NB4 (cell line): ENCODE measurements around the gene NYNRIN.

Source experiments
- DNase-seq: peaks from one replicate; pipeline ENCODE4 v3.0.0; 2010; ENCODE audit warnings: low read depth
- H3K4me3 ChIP-seq: one replicate; pipeline ENCODE4 v1.5.1; 2011; ENCODE audit warnings: mild to moderate bottlenecking, low read depth, low read length, moderate library complexity
- MYC ChIP-seq: IDR thresholded peaks from 2 replicates; pipeline ENCODE4 v1.6.1; 2011; ENCODE audit warnings: low read depth, low read length
- POLR2A ChIP-seq: IDR thresholded peaks from 2 replicates; pipeline ENCODE4 v1.6.1; 2011; ENCODE audit warnings: mild to moderate bottlenecking; ENCODE audit not compliant: insufficient read length; ENCODE audit errors: extremely low read depth
- TF ChIP-seq, protein P1 (sequence below): IDR thresholded peaks from 2 replicates; pipeline ENCODE4 v1.6.1; 2011; ENCODE audit warnings: low read depth, low read length
- TF ChIP-seq, protein P2 (sequence below): IDR thresholded peaks from one replicate; pipeline ENCODE4 v1.5.1; 2012; ENCODE audit warnings: low read depth, low read length

Gene NYNRIN

DNA sequence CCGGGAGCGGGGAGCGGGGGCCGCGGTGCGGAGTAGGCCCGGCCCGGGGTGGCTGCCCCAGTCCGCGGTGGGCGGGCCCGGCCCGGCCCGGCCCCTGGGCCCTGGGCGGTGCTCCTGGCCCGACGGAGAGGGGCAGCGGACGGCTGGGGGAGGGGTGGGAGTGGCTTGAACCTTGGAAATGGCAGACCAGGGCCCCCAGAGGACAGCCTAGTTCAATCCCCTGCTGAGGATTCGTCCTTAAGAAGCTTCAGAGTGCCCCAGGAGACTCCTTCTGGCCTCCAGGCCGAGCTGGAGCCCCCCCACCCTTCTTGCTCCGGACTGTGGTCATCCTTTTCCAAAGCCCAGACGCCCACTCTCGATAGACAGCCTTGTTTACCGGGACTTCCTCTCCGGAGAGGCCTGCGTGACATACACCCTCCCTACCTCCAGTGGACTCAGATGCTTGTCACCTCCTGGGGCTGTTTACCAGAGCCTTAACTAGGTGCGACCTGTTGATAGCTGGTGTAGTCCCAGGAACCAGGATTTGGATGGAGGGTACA is 31.4 kb downstream of the NYNRIN start:
- TF ChIP-seq, protein P1, sequence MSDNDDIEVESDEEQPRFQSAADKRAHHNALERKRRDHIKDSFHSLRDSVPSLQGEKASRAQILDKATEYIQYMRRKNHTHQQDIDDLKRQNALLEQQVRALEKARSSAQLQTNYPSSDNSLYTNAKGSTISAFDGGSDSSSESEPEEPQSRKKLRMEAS: no peak
- TF ChIP-seq MYC (no peak), POLR2A (no peak)
- TF ChIP-seq, protein P2, sequence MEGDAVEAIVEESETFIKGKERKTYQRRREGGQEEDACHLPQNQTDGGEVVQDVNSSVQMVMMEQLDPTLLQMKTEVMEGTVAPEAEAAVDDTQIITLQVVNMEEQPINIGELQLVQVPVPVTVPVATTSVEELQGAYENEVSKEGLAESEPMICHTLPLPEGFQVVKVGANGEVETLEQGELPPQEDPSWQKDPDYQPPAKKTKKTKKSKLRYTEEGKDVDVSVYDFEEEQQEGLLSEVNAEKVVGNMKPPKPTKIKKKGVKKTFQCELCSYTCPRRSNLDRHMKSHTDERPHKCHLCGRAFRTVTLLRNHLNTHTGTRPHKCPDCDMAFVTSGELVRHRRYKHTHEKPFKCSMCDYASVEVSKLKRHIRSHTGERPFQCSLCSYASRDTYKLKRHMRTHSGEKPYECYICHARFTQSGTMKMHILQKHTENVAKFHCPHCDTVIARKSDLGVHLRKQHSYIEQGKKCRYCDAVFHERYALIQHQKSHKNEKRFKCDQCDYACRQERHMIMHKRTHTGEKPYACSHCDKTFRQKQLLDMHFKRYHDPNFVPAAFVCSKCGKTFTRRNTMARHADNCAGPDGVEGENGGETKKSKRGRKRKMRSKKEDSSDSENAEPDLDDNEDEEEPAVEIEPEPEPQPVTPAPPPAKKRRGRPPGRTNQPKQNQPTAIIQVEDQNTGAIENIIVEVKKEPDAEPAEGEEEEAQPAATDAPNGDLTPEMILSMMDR: no peak
- DNase-seq: peak; percentile 78
- peak overlapping the region; percentile 69 for H3K4me3 ChIP-seq

DNA sequence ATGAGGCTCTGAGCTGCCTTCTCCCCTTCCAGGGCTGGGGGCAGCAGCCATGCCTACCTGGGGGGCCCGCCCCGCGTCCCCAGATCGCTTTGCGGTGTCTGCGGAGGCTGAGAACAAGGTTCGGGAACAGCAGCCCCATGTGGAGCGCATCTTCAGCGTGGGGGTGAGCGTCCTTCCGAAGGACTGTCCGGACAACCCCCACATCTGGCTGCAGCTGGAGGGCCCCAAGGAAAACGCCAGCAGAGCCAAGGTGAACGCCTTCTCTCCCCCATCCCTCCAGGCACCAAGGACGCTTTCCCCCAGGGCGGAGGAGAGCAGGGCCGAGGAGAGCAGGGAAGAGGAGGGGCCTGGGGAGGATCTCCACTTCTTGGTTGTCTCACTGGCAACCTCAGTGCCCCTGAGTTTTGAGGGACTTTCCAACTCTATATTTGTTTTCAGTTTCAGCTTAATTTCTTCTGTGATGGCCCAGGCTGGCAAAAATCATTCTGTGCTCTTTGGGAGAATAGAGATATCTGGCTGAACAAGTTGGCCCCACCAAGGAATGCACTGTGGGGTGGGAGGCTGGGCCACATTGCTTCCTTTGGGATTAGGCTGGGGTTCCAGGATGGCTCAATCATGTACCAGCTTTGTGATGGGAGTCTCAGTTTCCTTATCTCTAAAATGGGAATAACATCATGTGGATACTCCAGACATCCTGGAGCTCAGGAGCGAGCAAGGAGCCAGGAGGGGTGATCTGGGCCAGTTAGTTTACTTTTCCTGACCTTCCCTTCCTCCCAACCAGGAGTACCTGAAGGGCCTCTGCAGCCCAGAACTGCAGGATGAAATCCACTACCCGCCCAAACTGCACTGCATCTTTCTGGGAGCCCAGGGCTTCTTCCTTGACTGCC is 32.1 kb downstream of the NYNRIN start:
- DNase-seq: peak; percentile 48
- peak overlapping the region; percentile 69 for H3K4me3 ChIP-seq
- TF ChIP-seq MYC (no peak), POLR2A (no peak)
- TF ChIP-seq, protein P1: no peak
- TF ChIP-seq, protein P2: no peak

DNA sequence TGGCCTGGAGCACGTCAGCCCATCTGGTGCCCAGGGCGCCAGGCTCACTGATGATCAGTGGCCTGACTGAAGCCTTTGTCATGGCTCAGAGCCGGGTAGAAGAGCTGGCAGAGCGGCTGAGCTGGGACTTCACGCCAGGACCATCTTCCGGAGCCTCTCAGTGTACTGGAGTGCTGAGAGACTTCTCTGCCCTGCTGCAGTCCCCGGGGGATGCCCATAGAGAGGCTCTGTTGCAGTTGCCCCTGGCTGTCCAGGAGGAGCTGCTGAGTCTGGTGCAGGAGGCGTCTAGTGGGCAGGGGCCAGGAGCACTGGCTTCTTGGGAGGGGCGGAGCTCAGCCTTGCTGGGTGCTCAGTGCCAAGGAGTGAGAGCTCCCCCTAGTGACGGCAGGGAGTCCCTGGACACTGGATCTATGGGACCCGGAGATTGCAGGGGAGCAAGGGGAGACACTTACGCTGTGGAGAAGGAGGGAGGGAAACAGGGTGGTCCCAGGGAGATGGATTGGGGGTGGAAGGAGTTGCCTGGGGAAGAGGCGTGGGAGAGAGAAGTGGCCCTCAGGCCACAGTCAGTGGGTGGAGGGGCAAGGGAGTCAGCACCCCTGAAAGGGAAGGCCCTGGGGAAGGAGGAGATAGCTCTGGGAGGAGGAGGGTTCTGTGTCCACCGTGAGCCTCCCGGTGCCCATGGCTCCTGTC is 32.9 kb downstream of the NYNRIN start:
- TF ChIP-seq, protein P2: peak; percentile 96
- TF ChIP-seq POLR2A: no peak
- TF ChIP-seq, protein P1: peak; percentile 46
- DNase-seq: peak; percentile 95
- H3K4me3 ChIP-seq: peak overlapping the region; percentile 69

DNA sequence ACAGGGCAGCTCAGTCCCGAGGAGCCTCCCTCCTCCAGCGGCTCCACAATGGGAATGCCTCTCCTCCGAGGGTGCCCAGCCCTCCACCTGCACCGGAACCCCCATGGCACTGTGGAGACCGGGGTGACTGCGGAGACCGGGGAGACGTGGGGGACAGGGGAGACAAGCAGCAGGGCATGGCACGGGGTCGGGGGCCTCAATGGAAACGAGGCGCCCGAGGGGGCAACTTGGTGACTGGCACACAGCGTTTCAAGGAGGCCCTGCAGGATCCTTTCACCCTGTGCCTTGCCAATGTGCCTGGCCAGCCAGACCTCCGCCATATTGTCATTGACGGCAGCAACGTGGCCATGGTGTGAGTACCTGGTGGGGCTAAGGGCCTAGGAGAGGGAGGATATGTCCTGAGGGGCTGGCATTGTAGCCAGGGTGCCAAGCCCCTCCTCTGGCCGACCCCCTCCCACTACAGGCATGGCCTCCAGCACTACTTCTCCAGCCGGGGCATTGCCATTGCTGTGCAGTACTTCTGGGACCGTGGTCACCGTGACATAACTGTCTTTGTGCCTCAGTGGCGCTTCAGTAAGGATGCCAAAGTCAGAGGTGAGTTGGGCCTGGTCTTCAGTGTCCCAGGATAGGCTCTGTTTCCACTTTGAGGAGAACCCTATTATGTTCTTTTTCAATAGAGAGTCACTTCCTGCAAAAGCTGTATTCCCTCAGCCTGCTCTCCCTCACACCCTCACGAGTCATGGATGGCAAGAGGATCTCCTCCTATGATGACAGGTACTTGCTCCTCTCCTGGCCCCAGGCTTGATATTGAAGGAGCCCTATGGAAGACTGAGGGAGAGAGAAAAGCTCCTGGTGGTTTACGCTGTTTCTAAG is 33.7 kb downstream of the NYNRIN start:
- TF ChIP-seq, protein P2: no peak
- TF ChIP-seq POLR2A (no peak), MYC (no peak)
- TF ChIP-seq, protein P1: no peak
- H3K4me3 ChIP-seq: peak overlapping the region; percentile 28
- DNase-seq: no peak

DNA sequence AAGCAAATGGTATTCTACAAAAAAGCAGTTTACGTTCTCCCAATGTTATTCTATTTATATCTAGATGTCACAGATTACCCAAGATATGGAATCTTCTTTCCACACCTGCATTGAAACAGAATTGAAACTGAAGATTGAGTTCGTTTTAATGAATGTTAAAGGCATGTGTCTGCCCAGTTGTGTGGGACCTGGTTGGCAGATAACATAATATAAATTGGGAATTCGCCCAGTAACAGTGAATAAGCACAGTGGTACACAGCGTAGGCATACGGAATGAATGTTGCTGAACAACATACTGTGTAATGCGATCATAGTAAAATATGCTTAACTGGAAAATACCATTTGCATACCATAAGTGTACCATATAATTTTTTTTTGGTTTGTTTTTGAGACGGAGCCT is 35.2 kb downstream of the NYNRIN start:
- TF ChIP-seq MYC (no peak), POLR2A (no peak)
- TF ChIP-seq, protein P2: no peak
- TF ChIP-seq, protein P1: no peak
- no peak overlapping the region for H3K4me3 ChIP-seq
- DNase-seq: no peak
